Subcutaneous abdominal adipose tissue (tissue), 5 donors: ENCODE measurements around the gene CYP24A1.

Experiments used
- H3K27ac ChIP-seq: one replicate; pipeline ENCODE4 v1.7.0; 2013; ENCODE audit warnings: low read depth, mild to moderate bottlenecking, inconsistent platforms, low read length, moderate library complexity
- H3K27me3 ChIP-seq, 5 donors: one replicate each; pipeline ENCODE4 v1.7.0; 2013; ENCODE audit warnings: low read length in 5 of 5, inconsistent platforms in 1 of 5; ENCODE audit not compliant: control insufficient read depth in 5 of 5, insufficient read depth in 4 of 5
- H3K36me3 ChIP-seq, 5 donors: one replicate each; pipeline ENCODE4 v1.7.0; 2013; ENCODE audit warnings: low read length in 5 of 5; ENCODE audit not compliant: control insufficient read depth in 5 of 5, insufficient read depth in 5 of 5
- H3K4me1 ChIP-seq, 5 donors: one replicate each; pipeline ENCODE4 v1.7.0; 2013; ENCODE audit warnings: low read length in 5 of 5, mild to moderate bottlenecking in 3 of 5, moderate library complexity in 1 of 5; ENCODE audit not compliant: control insufficient read depth in 5 of 5, insufficient read depth in 5 of 5
- H3K4me3 ChIP-seq, 5 donors: one replicate each; pipeline ENCODE4 v1.7.0; 2013; ENCODE audit warnings: low read length in 5 of 5, low read depth in 1 of 5
- H3K9ac ChIP-seq, 5 donors: one replicate each; pipeline ENCODE4 v1.7.0; 2013; ENCODE audit warnings: low read length in 5 of 5, mild to moderate bottlenecking in 4 of 5, moderate library complexity in 3 of 5
- H3K9me3 ChIP-seq, 5 donors: one replicate each; pipeline ENCODE4 v1.7.0; 2013; ENCODE audit warnings: low read length in 5 of 5; ENCODE audit not compliant: control insufficient read depth in 5 of 5
- donor health status: healthy.
- donor health status: healthy.
- donor health status: healthy.
- donor health status: healthy.
- donor health status: healthy.

The CYP24A1 gene

DNA sequence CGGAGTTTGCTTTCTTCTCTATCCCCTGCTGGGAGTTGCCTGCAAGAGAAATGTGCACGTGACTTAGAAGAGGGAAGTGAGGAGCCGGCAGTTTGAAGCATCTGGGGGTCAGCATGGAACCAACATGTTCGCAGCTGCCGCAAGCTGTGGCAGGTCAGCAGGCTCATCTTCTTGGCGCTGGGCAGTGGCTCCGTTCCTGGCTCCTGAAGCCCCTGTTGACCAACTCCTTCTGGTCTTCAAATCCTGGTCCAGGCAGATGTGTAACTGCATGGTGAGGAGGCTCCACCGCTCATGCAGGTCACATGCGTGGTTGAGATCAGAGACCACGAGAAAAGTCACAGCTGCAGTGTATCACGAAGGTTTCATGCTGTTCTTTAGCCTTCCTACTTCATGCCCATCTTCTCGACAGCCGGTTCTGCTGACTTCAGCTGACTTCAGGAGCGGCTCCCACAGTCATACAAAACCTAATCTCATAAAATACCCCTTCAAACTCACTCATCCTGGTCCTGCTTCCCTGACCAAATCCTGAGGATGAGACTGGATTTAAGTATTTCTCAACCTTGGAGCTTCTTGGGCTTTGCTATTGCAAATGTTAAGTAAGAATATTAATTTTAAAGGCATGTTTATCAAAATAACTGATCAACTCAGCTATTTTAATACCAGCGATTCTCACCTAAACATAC lies 58.5 kb downstream of the CYP24A1 start:
- Histone ChIP-seq H3K27me3 (no peaks in the 10 kb centered on the region), H3K27ac (no peak overlapping the region), H3K4me1 (peaks cover 0 to 12% (median 0%) of the 10 kb centered on the region in 5 donors), H3K9me3 (no peaks in the 10 kb centered on the region), H3K4me3 (no peak overlapping the region), H3K9ac (no peak overlapping the region), H3K36me3 (no peaks in the 10 kb centered on the region)

DNA sequence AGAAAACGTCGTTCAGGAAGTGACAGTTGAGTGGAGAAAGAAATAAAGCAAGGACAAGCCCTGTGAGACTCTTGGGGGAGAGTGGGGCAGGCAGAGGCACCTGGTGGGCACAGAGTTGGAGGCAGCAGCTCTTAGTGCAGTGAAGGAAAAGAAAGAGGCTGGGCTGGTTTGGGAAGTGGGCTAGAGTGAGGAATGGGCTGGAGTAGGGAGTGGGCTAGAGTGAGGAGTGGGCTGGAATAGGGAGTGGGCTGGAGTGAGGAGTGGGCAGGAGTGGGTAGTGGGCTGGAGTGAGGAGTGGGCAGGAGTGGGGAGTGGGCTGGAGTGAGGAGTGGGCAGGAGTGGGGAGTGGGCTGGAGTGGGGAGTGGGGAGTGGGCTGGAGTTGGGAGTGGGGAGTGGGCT lies 59.7 kb downstream of the CYP24A1 start:
- H3K4me1 ChIP-seq: peaks cover 0 to 12% (median 0%) of the 10 kb centered on the region in 5 donors
- H3K27me3 ChIP-seq: no peaks in the 10 kb centered on the region
- H3K27ac ChIP-seq: no peak overlapping the region
- no peak overlapping the region for H3K4me3 ChIP-seq
- H3K36me3 ChIP-seq: no peaks in the 10 kb centered on the region
- H3K9me3 ChIP-seq: no peaks in the 10 kb centered on the region
- no peak overlapping the region for H3K9ac ChIP-seq

- Histone ChIP-seq H3K27me3 (no peaks in the 10 kb centered on the region), H3K9ac (no peak overlapping the region), H3K36me3 (no peaks in the 10 kb centered on the region), H3K4me1 (peaks cover 0 to 12% (median 0%) of the 10 kb centered on the region in 5 donors), H3K4me3 (no peak overlapping the region), H3K9me3 (no peaks in the 10 kb centered on the region), H3K27ac (no peak overlapping the region)
These were observed 60.2 kb downstream of the CYP24A1 start for GRCh38 chr20:54113566-54113965.

- Histone ChIP-seq H3K4me1 (peaks cover 0 to 12% (median 4%) of the 10 kb centered on the region in 5 donors), H3K36me3 (no peaks in the 10 kb centered on the region), H3K9ac (no peak overlapping the region), H3K4me3 (no peak overlapping the region), H3K27me3 (no peaks in the 10 kb centered on the region), H3K9me3 (no peaks in the 10 kb centered on the region), H3K27ac (no peak overlapping the region)
These were observed 61.4 kb downstream of the CYP24A1 start for GRCh38 chr20:54112221-54112884.

DNA sequence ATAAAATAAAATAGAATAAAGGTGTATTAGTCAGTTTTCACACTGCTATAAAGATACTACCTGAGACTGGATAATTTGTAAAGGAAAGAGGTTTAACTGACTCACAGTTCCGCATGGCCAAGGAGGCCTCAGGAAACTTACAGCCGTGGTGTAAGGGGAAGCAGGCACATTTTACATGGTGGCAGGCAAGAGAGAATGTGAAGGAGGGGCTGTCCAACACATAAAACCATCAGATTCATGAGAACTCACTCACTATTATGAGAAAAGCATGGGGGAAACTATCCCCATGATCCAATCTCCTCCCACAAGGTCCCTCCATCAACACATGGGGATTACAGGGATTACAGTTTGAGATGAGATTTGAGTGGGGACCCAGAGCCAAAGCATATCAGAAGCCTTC lies 62.3 kb downstream of the CYP24A1 start:
- no peak overlapping the region for H3K9ac ChIP-seq
- no peaks in the 10 kb centered on the region for H3K9me3 ChIP-seq
- H3K4me1 ChIP-seq: peaks cover 0 to 12% (median 4%) of the 10 kb centered on the region in 5 donors
- H3K4me3 ChIP-seq: no peak overlapping the region
- H3K27me3 ChIP-seq: no peaks in the 10 kb centered on the region
- no peak overlapping the region for H3K27ac ChIP-seq
- no peaks in the 10 kb centered on the region for H3K36me3 ChIP-seq

- Histone ChIP-seq H3K9me3 (no peaks in the 10 kb centered on the region), H3K36me3 (no peaks in the 10 kb centered on the region), H3K27ac (no peak overlapping the region), H3K27me3 (no peaks in the 10 kb centered on the region), H3K4me1 (peaks cover 0 to 9% (median 4%) of the 10 kb centered on the region in 5 donors), H3K9ac (no peak overlapping the region), H3K4me3 (no peak overlapping the region)
These were observed 63.3 kb downstream of the CYP24A1 start for GRCh38 chr20:54110457-54110856.

GRCh38 chr20:54110041-54110440 lies 63.7 kb downstream of the CYP24A1 start:
- Histone ChIP-seq H3K27ac (no peak overlapping the region), H3K36me3 (no peaks in the 10 kb centered on the region), H3K9me3 (no peaks in the 10 kb centered on the region), H3K4me3 (no peak overlapping the region), H3K4me1 (peaks cover 0 to 5% (median 4%) of the 10 kb centered on the region in 5 donors), H3K9ac (no peak overlapping the region), H3K27me3 (no peaks in the 10 kb centered on the region)

DNA sequence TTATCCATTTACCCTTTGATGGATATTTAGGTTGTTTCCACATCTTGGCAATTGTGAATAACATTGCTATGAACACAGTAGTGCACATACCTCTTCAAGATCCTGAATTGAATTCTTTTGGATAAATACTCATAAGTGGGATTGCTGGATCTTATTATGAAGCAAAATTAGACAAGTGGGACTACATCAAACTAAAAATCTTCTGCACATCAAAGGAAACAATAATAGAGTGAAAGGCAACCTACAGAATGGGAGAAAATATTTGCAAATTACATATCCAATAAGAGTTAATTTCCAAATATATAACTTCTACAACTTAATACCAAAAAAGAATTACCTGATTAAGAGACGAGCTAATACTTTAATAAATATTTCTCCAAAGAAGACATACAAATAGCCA lies 65.0 kb downstream of the CYP24A1 start:
- H3K9me3 ChIP-seq: no peaks in the 10 kb centered on the region

GRCh38 chr20:54108326-54108642 lies 65.5 kb downstream of the CYP24A1 start:
- peaks cover 0 to 4% (median 4%) of the 10 kb centered on the region in 5 donors for H3K4me1 ChIP-seq
- H3K36me3 ChIP-seq: no peaks in the 10 kb centered on the region
- H3K4me3 ChIP-seq: no peak overlapping the region
- no peak overlapping the region for H3K27ac ChIP-seq
- no peaks in the 10 kb centered on the region for H3K27me3 ChIP-seq
- H3K9ac ChIP-seq: no peak overlapping the region
- H3K9me3 ChIP-seq: no peaks in the 10 kb centered on the region

More for the DNA sequence above, 65.0 kb downstream of the CYP24A1 start:
- no peak overlapping the region for H3K4me3 ChIP-seq
- H3K4me1 ChIP-seq: peaks cover 0 to 4% (median 4%) of the 10 kb centered on the region in 5 donors
- H3K9ac ChIP-seq: no peak overlapping the region
- H3K27ac ChIP-seq: no peak overlapping the region
- no peaks in the 10 kb centered on the region for H3K27me3 ChIP-seq
- H3K36me3 ChIP-seq: no peaks in the 10 kb centered on the region

DNA sequence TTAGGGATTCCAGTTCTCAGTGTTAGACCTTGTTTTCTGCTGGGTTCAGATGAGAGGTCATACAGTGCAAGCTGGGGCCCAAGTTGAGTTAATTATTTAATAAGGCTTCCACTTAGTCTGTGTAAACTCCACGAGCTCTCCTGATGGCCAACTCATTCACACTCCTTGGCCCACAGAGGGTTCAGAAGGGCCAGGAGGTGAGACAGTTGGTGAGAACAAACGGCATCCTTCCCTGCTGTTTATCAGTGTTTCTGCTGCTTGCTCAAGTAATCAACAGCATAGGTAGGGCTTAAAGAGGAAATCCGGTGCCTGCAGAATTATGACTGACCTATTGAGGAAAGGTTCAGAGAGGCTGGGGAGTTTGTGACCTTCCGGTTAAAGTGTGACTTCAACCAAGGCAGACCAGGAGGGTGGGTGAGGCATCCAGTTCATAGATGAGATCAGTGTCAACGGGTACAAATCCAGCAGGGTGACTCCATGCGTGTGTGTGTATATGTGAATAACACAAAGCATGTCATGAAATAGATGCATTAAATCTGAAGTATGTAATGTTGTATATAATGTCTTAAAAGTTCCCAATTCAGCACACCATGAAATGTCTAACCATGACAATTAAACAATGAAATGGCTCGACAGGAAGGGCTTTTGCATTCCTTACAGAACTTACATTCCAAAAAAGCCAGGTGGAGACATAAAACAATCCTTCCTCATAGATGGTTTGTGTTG lies 66.0 kb downstream of the CYP24A1 start:
- Histone ChIP-seq H3K4me1 (peaks cover 0 to 4% (median 4%) of the 10 kb centered on the region in 5 donors), H3K36me3 (no peaks in the 10 kb centered on the region), H3K9me3 (no peaks in the 10 kb centered on the region), H3K27ac (no peak overlapping the region), H3K4me3 (no peak overlapping the region), H3K27me3 (peaks cover 0 to under 1% (median 0%) of the 10 kb centered on the region in 5 donors), H3K9ac (no peak overlapping the region)
